H7 (cell line): ENCODE measurements around the gene FRMD4A. TPM values are rescaled to one million over a fixed set of nuclear protein-coding genes. Genes with fewer than 3 reads are reported as not detected.
"Not testable (repeated sequence)": the region's sequence is repeated elsewhere in the genome, so short reads cannot be mapped to it uniquely, and the experiment has no call there.

Experiments used
- DNase-seq: peaks from one replicate; pipeline ENCODE4 v3.0.0; 2012
- H3K27me3 ChIP-seq: 2 replicates; pipeline ENCODE4 v1.6.0; 2011; ENCODE audit warnings: mild to moderate bottlenecking, low read length; ENCODE audit not compliant: control insufficient read depth, insufficient read depth
- H3K36me3 ChIP-seq: replicated peaks from 2 replicates; pipeline ENCODE4 v1.5.1; 2011; ENCODE audit warnings: low read length; ENCODE audit not compliant: control insufficient read depth, insufficient read depth
- H3K4me3 ChIP-seq: 2 replicates; pipeline ENCODE4 v1.5.1; 2011; ENCODE audit warnings: low read depth, mild to moderate bottlenecking, control low read depth, low read length, moderate library complexity; ENCODE audit not compliant: insufficient read depth
- total RNA-seq: library from RNA; depleted of rRNA; stranded (reverse); fragments of >200 nt; shearing (Covaris generic); gene quantifications from 2 replicates; pipeline ENCODE4 v1.2.3, GENCODE V29; 2014

FRMD4A gene
- total RNA-seq, 1 experiment from 2014 or later, result 10.8 TPM

DNA sequence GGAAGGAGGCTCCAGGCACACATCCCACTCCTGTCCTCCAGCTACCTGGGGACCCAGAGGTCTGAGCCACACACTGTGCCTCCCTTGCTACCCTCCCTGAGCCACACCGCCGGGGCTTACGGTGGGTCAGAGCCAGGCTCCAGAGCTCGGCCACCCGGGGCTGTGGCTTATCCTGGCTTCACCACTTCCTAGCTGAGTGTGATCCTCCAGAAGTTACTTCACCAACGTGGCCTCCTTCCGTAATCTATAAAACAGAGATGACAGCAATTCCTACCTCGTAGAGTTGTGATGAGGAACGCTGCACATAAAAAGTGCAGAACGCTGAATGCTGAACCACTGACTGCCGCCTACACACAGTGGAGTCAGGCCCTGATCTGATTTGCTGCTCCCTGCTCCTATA is 458.9 kb downstream of the FRMD4A start:
- Histone ChIP-seq H3K27me3 (no peaks in the 10 kb centered on the region), H3K4me3 (no peak overlapping the region), H3K36me3 (no peaks in the 10 kb centered on the region)
- no peak for DNase-seq

DNA sequence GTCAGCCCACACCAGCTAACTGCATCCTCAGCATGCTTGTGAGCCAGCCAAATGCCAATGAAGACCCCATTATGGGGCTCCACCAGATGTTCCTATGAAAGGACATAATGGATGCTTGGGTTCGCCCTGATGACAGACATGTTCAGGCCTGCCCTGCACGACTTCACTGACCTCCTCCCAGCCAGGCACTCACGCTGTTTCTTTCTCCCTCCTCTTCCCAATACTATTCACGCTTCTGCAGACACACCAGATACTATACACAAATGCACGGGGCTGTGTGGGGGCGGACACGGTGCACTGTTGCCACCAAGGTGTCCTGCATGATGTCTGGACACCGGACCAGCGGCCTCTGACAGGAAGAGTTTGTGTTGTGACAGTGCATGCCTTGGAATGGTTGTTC is 459.7 kb downstream of the FRMD4A start:
- no peak overlapping the region for H3K4me3 ChIP-seq
- no peaks in the 10 kb centered on the region for H3K27me3 ChIP-seq
- H3K36me3 ChIP-seq, result no peaks in the 10 kb centered on the region
- DNase-seq, result no peak

DNA sequence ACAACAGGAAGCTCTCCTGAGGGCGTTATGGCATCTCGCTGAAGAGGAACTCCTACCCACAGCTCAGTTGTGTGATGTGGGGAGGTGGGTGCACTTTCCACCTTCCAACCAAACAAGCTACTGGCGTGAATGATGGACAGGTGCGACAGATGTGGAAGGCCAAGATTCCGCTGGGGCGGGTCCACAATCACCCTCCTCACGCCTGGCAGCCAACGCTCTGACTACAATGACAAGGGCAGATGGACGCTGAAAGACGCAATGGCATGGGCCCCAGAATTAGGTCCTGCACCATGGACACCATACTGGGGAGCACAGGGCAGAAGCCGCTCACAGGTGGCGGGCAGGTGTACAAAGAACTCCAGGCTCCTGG is 461.4 kb downstream of the FRMD4A start:
- no peaks in the 10 kb centered on the region for H3K27me3 ChIP-seq
- DNase-seq, result no peak
- H3K36me3 ChIP-seq, result no peaks in the 10 kb centered on the region
- no peak overlapping the region for H3K4me3 ChIP-seq

DNA sequence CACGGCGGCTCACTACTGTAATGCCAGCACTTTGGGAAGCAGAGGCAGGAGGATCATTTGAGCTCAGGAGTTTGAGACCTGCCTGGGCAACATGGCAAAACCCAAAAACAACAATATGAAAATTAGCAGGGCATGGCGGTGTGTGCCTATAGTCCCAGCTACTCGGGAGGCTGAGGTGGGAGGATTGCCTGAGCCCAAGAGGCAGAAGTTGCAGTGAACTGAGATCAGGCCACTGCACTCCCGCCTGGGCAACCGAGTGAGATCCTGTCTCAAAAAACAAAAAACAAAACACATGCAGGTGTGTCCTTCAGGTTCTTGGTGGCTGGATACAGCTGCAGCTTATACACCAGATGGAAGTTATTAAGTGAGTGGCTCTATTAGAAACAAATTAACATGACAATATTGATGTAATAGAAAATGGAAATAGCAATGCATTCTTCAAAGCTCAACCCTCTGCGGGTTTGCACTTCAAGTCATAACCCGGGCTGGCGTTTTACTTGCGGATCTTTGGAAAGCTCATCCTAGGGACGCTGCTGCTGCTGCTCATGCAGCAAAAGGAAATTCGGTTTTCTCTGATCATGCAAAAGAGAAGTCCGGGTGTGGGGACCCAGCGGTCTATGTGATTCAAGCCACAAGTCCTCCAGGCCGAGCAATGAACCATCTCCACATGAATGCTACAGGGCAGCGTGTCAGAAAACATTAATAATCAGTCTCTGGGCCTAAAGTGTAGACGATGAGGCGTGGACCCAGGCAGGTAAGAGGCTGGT is 462.0 kb downstream of the FRMD4A start:
- no peaks in the 10 kb centered on the region for H3K27me3 ChIP-seq
- no peak overlapping the region for H3K4me3 ChIP-seq
- DNase-seq, result no peak
- H3K36me3 ChIP-seq, result no peaks in the 10 kb centered on the region

DNA sequence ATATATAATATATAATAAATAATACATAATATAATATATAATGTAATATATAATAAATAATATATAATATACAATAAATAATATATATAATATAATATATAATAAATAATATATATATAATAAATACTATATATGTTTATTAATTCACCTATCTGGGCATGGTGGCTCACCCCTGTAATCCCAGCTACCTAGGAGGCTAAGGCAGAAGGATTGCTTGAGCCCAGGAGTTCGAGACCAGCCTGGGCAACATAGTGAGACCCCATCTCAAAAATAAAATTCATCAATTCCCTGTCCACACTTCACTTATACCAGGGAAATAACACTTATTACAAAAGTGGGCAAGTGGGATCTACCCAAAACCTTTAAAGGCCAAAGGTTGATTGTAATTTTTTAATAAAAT is 462.9 kb downstream of the FRMD4A start:
- H3K27me3 ChIP-seq, result no peaks in the 10 kb centered on the region
- no peak for DNase-seq
- no peak overlapping the region for H3K4me3 ChIP-seq
- H3K36me3 ChIP-seq, result no peaks in the 10 kb centered on the region

DNA sequence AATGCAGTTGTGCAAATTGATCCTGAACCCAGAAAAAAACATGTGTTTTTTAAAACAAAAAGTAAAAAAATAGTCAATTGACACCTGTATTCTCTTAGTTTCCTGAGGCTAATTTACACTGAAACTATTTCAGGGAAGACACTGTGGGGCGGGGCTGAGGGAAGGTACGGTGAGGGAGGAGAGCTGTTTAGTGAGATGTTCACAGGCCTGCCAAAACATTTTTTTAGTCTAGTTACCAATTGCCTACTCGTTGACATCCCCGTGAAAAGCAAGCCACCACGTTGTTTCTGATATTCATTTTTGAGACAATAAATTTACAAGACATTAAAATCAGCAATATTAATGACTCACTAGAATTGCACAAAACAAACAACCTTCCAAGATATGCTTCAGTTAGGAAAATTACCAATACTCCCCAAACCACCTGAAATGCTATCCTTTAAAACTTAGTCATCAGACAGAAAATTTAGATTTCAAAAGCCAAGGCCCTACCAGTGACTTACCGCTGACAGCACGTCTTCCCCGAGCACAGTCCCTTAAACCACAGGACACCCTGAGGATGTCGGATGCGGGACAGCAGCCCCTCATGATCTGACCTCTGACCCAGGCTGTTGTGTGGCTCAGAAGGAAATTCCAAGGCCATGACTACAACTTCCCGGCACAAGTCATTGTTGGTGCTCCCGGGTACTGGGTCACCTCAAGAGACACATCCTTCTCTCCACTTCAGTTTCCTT is 464.8 kb downstream of the FRMD4A start:
- no peaks in the 10 kb centered on the region for H3K27me3 ChIP-seq
- H3K36me3 ChIP-seq, result no peaks in the 10 kb centered on the region
- DNase-seq, result peak; percentile 40
- H3K4me3 ChIP-seq, result no peak overlapping the region

DNA sequence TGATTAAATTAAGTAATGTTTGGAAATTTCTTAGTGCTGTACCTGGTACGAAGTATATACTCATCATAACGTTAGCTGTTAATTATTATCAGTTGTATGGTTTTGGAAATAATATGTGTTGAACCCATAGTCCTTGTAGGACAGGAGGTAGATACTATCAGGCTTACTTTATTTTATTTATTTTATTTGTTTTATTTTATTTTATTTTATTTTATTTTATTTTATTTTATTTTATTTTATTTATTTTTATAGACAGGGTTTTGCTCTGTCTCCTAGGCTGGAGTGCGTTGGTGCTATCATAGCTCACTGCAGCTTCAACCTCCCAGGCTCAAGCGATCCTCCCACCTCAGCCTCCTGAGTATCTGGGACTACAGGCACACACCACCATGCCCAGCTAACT is 465.5 kb downstream of the FRMD4A start:
- DNase-seq, H3K36me3 ChIP-seq: not testable (repeated sequence)

DNA sequence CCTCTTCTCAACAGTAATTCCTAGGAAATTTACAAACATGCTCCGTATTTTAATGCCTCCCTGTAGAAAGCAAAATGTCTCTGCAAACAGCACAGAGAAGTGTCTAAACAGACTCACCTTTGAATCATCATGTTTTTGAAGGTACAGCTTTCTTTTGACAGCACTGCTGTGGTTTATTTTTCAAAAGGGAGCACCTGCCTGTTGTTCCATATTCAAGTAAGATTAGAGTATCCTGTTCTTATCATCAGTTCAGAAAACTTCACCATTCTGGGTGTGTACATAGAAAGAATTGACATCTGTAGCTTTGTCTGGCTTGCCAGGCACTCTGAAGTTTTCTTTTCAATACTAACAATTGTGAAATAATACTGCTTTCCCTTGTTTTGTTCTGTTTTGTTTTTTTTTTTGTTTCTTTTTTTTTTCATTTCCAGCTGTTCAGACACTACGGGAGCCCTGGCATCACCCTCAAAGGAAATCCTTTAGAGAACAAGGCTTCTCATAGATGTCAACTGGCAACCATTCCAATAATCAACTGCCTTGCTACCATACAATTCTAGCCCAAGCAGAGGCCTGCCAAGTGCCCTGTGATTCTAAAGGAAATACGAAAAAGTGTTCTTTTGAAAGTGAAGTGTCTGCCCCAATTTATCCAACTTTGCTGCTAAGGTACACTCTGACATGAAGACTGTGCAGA is 468.0 kb downstream of the FRMD4A start:
- no peak for DNase-seq
- Histone ChIP-seq H3K36me3 (no peaks in the 10 kb centered on the region), H3K4me3 (no peak overlapping the region), H3K27me3 (no peaks in the 10 kb centered on the region)

More for the DNA sequence above, 465.5 kb downstream of the FRMD4A start:
- H3K4me3 ChIP-seq, H3K27me3 ChIP-seq: not testable (repeated sequence)

DNA sequence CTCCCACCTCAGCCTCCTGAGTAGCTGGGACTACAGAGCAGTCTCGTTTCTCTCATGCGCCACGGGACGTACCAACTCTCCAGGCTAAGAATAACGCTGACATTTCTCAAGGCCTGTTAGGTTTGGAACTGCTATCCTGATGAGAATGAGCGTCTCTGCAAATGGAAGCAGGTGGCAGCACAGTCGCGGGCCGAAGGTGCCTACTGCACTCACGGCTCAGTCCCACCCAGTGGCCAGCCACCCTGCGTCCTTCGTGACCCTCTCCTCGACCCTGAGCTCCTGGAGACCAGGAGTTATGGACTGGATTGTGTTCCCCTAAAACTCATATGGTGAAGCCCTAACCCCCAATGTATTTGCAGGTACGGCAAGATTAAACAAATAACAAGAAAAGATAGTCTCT is 469.8 kb downstream of the FRMD4A start:
- no peaks in the 10 kb centered on the region for H3K27me3 ChIP-seq
- H3K4me3 ChIP-seq, result no peak overlapping the region
- no peaks in the 10 kb centered on the region for H3K36me3 ChIP-seq
- no peak for DNase-seq

DNA sequence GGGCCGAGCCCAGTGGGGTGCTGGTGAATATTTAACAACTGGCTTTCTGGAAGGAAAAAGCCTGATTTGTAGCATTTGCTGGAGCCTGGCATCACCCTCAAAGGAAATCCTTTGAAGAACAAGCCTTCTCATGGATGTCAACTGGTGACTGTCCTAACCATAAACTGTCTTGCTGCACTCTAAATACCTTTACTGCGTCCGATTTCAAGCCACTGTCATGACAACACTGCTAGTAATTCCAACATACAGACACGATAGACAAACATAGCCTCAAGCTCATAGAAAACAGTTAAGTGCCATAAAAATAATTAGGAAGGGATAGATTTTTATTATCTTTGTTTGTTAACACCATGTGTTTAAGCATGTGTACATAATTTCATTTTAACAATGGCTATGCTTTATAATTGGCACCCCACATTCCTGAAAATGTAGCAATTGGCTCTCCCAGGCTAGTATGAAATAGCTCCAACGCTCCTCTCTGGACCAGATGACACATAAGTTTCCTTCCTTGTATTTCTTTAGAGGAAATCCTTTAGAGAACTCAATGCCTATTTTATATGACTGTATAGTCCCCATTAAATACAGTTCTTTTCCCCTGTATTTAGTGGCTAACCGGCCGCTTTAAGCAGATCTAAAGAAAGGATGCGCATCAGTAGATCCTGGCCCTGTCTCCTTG is 470.6 kb downstream of the FRMD4A start:
- H3K36me3 ChIP-seq, result no peaks in the 10 kb centered on the region
- H3K27me3 ChIP-seq, result no peaks in the 10 kb centered on the region
- H3K4me3 ChIP-seq, result no peak overlapping the region
- no peak for DNase-seq

DNA sequence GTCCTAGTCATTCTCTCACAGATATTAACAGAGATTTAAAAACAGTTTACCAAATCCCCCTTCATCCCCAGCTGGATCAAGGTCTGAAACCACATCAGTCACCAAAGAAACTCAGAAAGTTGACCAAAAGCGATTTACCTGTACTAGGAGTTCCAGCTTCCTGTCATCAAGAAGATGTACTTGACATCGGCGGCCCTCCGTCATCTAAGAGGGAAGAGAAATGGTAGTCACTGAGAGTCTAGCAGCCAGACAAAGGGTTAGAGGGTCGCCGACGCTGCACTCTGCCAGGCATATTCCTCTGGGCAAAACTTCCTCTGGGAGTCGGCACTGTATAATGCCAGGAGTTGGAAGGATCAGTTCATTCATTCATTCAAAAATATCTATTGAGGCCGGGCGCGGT is 472.0 kb downstream of the FRMD4A start:
- H3K36me3 ChIP-seq, result no peaks in the 10 kb centered on the region
- H3K27me3 ChIP-seq, result no peaks in the 10 kb centered on the region

DNA sequence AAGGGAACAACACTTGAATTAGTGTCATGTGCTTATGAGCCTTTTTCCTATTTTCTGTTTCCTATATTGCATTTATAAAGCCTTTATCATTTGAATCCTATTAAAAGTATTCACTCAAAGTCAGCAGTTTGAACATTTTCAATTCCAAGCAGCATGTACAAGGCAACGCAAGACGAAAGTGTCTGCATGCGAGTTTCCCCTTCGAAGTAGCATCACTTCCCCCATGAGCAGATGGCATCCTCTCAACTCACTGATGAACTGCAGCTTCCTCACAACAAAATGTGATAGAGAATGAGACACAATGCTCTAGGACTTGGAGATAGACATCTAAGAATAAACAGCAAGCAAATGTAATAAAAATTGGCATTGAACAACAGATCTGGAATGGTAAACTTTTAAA is 473.3 kb downstream of the FRMD4A start:
- no peak for DNase-seq
- H3K27me3 ChIP-seq, result no peaks in the 10 kb centered on the region
- H3K36me3 ChIP-seq, result no peaks in the 10 kb centered on the region
- H3K4me3 ChIP-seq, result no peak overlapping the region

More for the DNA sequence above, 472.0 kb downstream of the FRMD4A start:
- no peak for DNase-seq
- no peak overlapping the region for H3K4me3 ChIP-seq

DNA sequence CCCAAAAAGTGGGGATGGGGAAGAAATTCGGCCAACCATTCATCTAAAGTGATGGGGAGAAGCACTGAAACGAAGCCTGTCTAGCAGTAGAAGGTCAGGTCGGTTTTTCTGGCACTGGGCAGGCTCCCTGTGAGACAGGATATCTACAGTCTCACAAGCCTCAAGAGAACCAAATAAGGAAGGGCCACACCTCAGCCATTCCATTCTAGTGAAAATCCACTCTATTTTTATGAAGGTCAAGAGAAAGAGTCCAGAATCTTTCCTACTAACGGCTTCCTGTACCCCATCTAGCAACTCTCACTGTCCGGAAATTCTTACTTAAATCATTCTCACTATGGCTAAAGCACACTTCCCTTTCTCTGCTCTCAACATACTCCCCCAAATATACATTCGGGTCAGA is 476.9 kb downstream of the FRMD4A start:
- DNase-seq, result no peak
- H3K27me3 ChIP-seq, result no peaks in the 10 kb centered on the region
- H3K4me3 ChIP-seq, result no peak overlapping the region
- H3K36me3 ChIP-seq, result no peaks in the 10 kb centered on the region

DNA sequence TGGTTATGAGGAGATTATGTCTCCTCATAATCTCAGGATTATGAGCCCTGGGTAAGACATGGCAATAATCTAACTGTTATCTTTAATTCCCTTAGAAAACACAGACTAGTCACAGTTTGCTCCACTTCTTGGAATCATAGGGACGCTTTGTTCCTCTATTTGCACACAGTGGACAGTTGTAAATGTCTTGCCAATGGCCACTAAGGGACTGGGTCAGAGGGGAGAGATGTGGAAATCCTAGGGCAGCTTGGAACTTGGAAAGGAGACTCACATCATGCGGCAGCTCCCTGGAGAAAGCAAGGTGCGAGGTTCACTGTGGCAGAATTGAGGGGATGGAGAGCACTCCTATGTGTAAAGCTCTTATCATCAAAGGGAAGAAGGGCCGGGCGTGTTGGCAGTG is 477.9 kb downstream of the FRMD4A start:
- no peaks in the 10 kb centered on the region for H3K27me3 ChIP-seq
- no peak overlapping the region for H3K4me3 ChIP-seq

More for the DNA sequence above, 477.9 kb downstream of the FRMD4A start:
- no peak for DNase-seq
- H3K36me3 ChIP-seq, result no peaks in the 10 kb centered on the region
